Mucosa of descending colon (tissue), 3 donors: ENCODE data around the gene MAP3K15. TPM values are rescaled to one million over a fixed set of nuclear protein-coding genes. Genes with fewer than 3 reads are reported as not detected.
"Not testable (repeated sequence)": the region's sequence is repeated elsewhere in the genome, so short reads cannot be mapped to it uniquely, and the experiment has no call there.

ENCODE experiments used
- ATAC-seq: fragments of 200-7000 bp; cut with Tn5 transposase; one replicate; pipeline ENCODE4 v1.9.1; 2020; ENCODE audit warnings: mild to moderate bottlenecking, moderate library complexity
- DNase-seq, 3 donors: peaks; one replicate each; pipeline ENCODE4 v3.0.0-alpha.2; 2020
- H3K36me3 ChIP-seq: fragments of 200-600 bp; one replicate; pipeline ENCODE4 v1.8.0; 2021; ENCODE audit warnings: low read depth, mild to moderate bottlenecking
- H3K4me1 ChIP-seq: fragments of 200-600 bp; one replicate; pipeline ENCODE4 v1.8.0; 2021; ENCODE audit warnings: low read depth, mild to moderate bottlenecking
- H3K4me3 ChIP-seq: fragments of 200-600 bp; one replicate; pipeline ENCODE4 v1.8.0; 2021; ENCODE audit warnings: mild to moderate bottlenecking
- H3K9me3 ChIP-seq: fragments of 200-600 bp; one replicate; pipeline ENCODE4 v1.8.0; 2021; ENCODE audit warnings: mild to moderate bottlenecking
- CTCF ChIP-seq: fragments of 200-600 bp; IDR thresholded peaks from one replicate; pipeline ENCODE4 v1.8.0; 2022; ENCODE audit warnings: antibody characterized with exemption, mild to moderate bottlenecking
- intact Hi-C, 2 donors: fragments of 100-400 bp; cut with DNase I in 1 of 2; cut with micrococcal nuclease in 1 of 2; formaldehyde crosslinking; loops; one replicate each; pipeline versions ENCODE4 v1.11.0 to v1.11.1; 2022; cut with DNase I, micrococcal nuclease
- total RNA-seq, 3 donors: library from RNA; stranded (reverse); fragmentation: NEBNext Ultra II Directional in 2 of 3; extraction: Animal tissue kit (Norgen Biotek cat#: 25700) in 2 of 3; gene quantifications; one replicate each; pipeline versions ENCODE4 v1.2.1 to v1.2.4, GENCODE V29; 2021 to 2023
- donor health status: DM: no; HTN: no; CAD: no; lungs with moderate emphysema.
- donor health status: DM: no; HTN: no; CAD: no.
- donor health status: DM: no; HTN: yes; CAD: no.

MAP3K15 gene
- total RNA-seq, 3 donors from 2014 or later: 0.16 to 0.23 TPM; not detected in 1

DNA sequence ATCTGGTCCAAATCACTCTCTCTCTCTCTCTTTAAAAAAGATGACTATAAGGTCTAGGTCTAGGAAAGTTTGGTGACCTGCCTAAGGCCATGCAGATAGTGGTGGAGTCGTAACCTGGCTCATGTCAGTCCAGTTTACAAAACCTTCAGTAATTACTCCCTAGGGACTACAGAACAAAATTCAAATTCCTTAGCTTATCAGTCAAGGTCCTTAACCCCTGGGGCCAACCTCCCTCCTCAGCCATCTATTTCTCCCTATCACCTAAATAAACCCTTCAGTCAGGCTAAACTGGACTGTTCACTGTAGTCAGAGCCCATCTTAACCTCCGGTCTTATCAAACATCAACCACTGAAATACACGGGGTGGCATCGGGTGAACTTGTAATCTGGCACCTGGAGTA lies 68.9 kb downstream of the MAP3K15 start:
- Histone ChIP-seq H3K4me3 (no peak overlapping the region), H3K9me3 (no peaks in the 10 kb centered on the region), H3K36me3 (no peaks in the 10 kb centered on the region), H3K4me1 (no peaks in the 10 kb centered on the region)
- ATAC-seq (no peak), DNase-seq (no peak)
- no peak for TF ChIP-seq CTCF
- intact Hi-C loops: no loop called here

GRCh38 chrX:19445772-19446171 lies 69.5 kb downstream of the MAP3K15 start:
- H3K4me3 ChIP-seq, intact Hi-C loops, H3K4me1 ChIP-seq, DNase-seq, ATAC-seq, H3K36me3 ChIP-seq, H3K9me3 ChIP-seq: not testable (repeated sequence)

GRCh38 chrX:19443869-19444526 lies 71.3 kb downstream of the MAP3K15 start:
- no peak for TF ChIP-seq CTCF

GRCh38 chrX:19440713-19441112 lies 74.6 kb downstream of the MAP3K15 start:
- H3K4me3 ChIP-seq: no peak overlapping the region
- intact Hi-C loops: no loop called here
- DNase-seq: peak in 1 of 3 donors; percentile 1
- no peaks in the 10 kb centered on the region for H3K4me1 ChIP-seq
- no peak for ATAC-seq
- H3K36me3 ChIP-seq: no peaks in the 10 kb centered on the region
- no peaks in the 10 kb centered on the region for H3K9me3 ChIP-seq
- no peak for TF ChIP-seq CTCF

More at GRCh38 chrX:19443869-19444526, 71.3 kb downstream of the MAP3K15 start:
- no peaks in the 10 kb centered on the region for H3K4me1 ChIP-seq
- H3K4me3 ChIP-seq: no peak overlapping the region
- H3K9me3 ChIP-seq: no peaks in the 10 kb centered on the region
- ATAC-seq: no peak
- intact Hi-C loops: no loop called here
- no peak for DNase-seq
- no peaks in the 10 kb centered on the region for H3K36me3 ChIP-seq

DNA sequence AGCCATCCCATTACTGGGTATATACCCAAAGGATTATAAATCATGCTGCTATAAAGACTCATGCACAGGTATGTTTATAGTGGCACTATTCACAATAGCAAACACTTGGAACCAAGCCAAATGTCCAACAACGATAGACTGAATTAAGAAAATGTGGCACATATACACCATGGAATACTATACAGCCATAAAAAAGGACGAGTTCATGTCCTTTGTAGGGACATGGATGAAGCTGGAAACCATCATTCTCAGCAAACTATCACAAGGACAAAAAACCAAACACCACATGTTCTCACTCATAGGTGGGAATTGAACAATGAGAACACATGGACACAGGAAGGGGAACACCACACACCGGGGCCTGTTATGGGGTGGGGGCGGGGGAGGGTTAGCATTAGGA lies 92.6 kb downstream of the MAP3K15 start:
- H3K9me3 ChIP-seq, H3K36me3 ChIP-seq, H3K4me1 ChIP-seq, intact Hi-C loops, ATAC-seq, H3K4me3 ChIP-seq, DNase-seq: not testable (repeated sequence)

GRCh38 chrX:19410259-19410658 lies 105.0 kb downstream of the MAP3K15 start:
- H3K36me3 ChIP-seq: no peaks in the 10 kb centered on the region
- intact Hi-C loops: no loop called here
- no peak for TF ChIP-seq CTCF
- no peak overlapping the region for H3K4me3 ChIP-seq
- H3K4me1 ChIP-seq: no peaks in the 10 kb centered on the region
- no peak for ATAC-seq
- no peaks in the 10 kb centered on the region for H3K9me3 ChIP-seq
- DNase-seq: no peak

DNA sequence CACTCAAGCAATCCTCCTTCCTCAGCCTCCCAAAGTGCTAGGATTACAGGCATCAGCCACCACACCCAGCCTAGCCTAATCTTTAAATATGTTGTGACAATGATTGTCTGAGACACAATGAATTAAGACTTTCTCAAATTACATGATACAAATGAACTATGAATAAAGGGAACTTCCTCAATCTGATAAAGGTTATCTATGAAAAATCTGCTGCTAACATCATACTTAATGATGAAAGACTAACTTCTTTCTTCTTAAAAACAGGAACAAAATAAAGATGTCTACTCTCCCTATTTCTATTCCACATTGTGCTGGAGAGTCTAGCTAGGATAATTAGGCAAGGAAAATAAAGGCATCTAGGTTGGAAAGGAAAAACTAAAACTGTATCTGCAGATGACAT lies 111.6 kb downstream of the MAP3K15 start:
- ATAC-seq (no peak), DNase-seq (no peak)
- no peak for TF ChIP-seq CTCF
- Histone ChIP-seq H3K4me1 (no peaks in the 10 kb centered on the region), H3K9me3 (no peaks in the 10 kb centered on the region), H3K36me3 (no peaks in the 10 kb centered on the region), H3K4me3 (no peak overlapping the region)
- intact Hi-C loops: no loop called here
